Activated CD4-positive, alpha-beta T cell treated with anti-CD3 and anti-CD28 coated beads, Interleukin-2, amount 10 ng/mL, durations not matched to agents 24 days and 14 days (primary cell): ENCODE results near the gene TGFB1I1. TPM values are rescaled to one million over a fixed set of nuclear protein-coding genes. Genes with fewer than 3 reads are reported as not detected.

Experiments
- DNase-seq: peaks from one replicate; pipeline ENCODE4 v3.0.0; 2022
- H3K27ac Mint-ChIP-seq: one replicate; pipeline ENCODE4 v1.8.0; 2022; ENCODE audit warnings: mild to moderate bottlenecking, mixed read lengths
- H3K27me3 Mint-ChIP-seq: one replicate; pipeline ENCODE4 v1.8.0; 2022; ENCODE audit warnings: mixed read lengths
- H3K36me3 Mint-ChIP-seq: one replicate; pipeline ENCODE4 v1.8.0; 2022; ENCODE audit warnings: low read depth, mild to moderate bottlenecking, mixed read lengths
- H3K4me1 Mint-ChIP-seq: one replicate; pipeline ENCODE4 v1.8.0; 2021; ENCODE audit warnings: mixed read lengths
- H3K4me3 Mint-ChIP-seq: one replicate; pipeline ENCODE4 v1.8.0; 2022; ENCODE audit warnings: mild to moderate bottlenecking, moderate library complexity, mixed read lengths
- H3K9me3 Mint-ChIP-seq: one replicate; pipeline ENCODE4 v1.8.0; 2021; ENCODE audit warnings: mixed read lengths
- intact Hi-C: fragments of 100-400 bp; cut with micrococcal nuclease; formaldehyde crosslinking; loops from one replicate; pipeline ENCODE4 v1.15.1; 2023
- total RNA-seq: library from RNA; stranded (reverse); gene quantifications from 2 replicates; pipeline ENCODE4 v1.2.3, GENCODE V29; 2022

Gene TGFB1I1
- total RNA-seq, 1 donor from 2014 or later = 0.49 TPM

- H3K9me3 Mint-ChIP-seq = no peaks in the 10 kb centered on the region
- peak; percentile 99 for DNase-seq
- intact Hi-C loops = loop anchor here (1.0 to 10.0 kb wide), 10 partner anchors 16 to 426 kb away; partner anchors contain the start of genes BCKDK, FUS, RUSF1 and STX4
- H3K27me3 Mint-ChIP-seq = no peaks in the 10 kb centered on the region
- peaks cover 31% of the 10 kb centered on the region for H3K36me3 Mint-ChIP-seq
- peaks cover 30% of the 10 kb centered on the region for H3K4me1 Mint-ChIP-seq
- H3K4me3 Mint-ChIP-seq = peak within 1 kb of the TSS; percentile 95
- H3K27ac Mint-ChIP-seq = peak within 1 kb of the TSS; percentile 98
Observed at GRCh38 chr16:31458844-31459686, 12.9 kb upstream of the TGFB1I1 start, which contains the start of gene ARMC5. TSS of gene ARMC5 (plus strand) at chr16:31459501. CDS start at chr16:31459525, 24 bp downstream.

- peak overlapping the region; percentile 95 for H3K4me3 Mint-ChIP-seq
- H3K36me3 Mint-ChIP-seq = peaks cover 31% of the 10 kb centered on the region
- H3K9me3 Mint-ChIP-seq = no peaks in the 10 kb centered on the region
- DNase-seq = peak; percentile 100
- peaks cover 29% of the 10 kb centered on the region for H3K4me1 Mint-ChIP-seq
- H3K27ac Mint-ChIP-seq = peak overlapping the region; percentile 98
- intact Hi-C loops = loop anchor here (1.0 to 10.0 kb wide), 9 partner anchors 17 to 427 kb away; partner anchors contain the start of genes BCKDK, FUS, RUSF1 and STX4
- H3K27me3 Mint-ChIP-seq = no peaks in the 10 kb centered on the region
Observed at GRCh38 chr16:31459687-31460581, 12.0 kb upstream of the TGFB1I1 start.

- H3K9me3 Mint-ChIP-seq = no peaks in the 10 kb centered on the region
- no peaks in the 10 kb centered on the region for H3K27me3 Mint-ChIP-seq
- intact Hi-C loops = no loop called here
- peaks cover 31% of the 10 kb centered on the region for H3K36me3 Mint-ChIP-seq
- H3K4me3 Mint-ChIP-seq = peak overlapping the region; percentile 95
- peak overlapping the region; percentile 92 for H3K27ac Mint-ChIP-seq
- peaks cover 24% of the 10 kb centered on the region for H3K4me1 Mint-ChIP-seq
- peak; percentile 77 for DNase-seq
Observed at GRCh38 chr16:31460582-31461002, 11.4 kb upstream of the TGFB1I1 start.

- peak overlapping the region; percentile 13 for H3K27ac Mint-ChIP-seq
- peaks cover 26% of the 10 kb centered on the region for H3K36me3 Mint-ChIP-seq
- H3K9me3 Mint-ChIP-seq = no peaks in the 10 kb centered on the region
- intact Hi-C loops = no loop called here
- H3K4me1 Mint-ChIP-seq = peaks cover 18% of the 10 kb centered on the region
- no peak for DNase-seq
- H3K27me3 Mint-ChIP-seq = no peaks in the 10 kb centered on the region
- H3K4me3 Mint-ChIP-seq = peak overlapping the region; percentile 50
Observed at GRCh38 chr16:31461201-31461920, 10.6 kb upstream of the TGFB1I1 start.

GRCh38 chr16:31461921-31462804 is 9.8 kb upstream of the TGFB1I1 start:
- Mint-ChIP-seq H3K4me1 (peaks cover 21% of the 10 kb centered on the region), H3K27me3 (no peaks in the 10 kb centered on the region), H3K4me3 (no peak overlapping the region), H3K9me3 (no peaks in the 10 kb centered on the region), H3K36me3 (peaks cover 26% of the 10 kb centered on the region), H3K27ac (no peak overlapping the region)
- intact Hi-C loops = no loop called here
- DNase-seq = no peak

- no peaks in the 10 kb centered on the region for H3K27me3 Mint-ChIP-seq
- peaks cover 21% of the 10 kb centered on the region for H3K36me3 Mint-ChIP-seq
- peaks cover 24% of the 10 kb centered on the region for H3K4me1 Mint-ChIP-seq
- no peak overlapping the region for H3K27ac Mint-ChIP-seq
- intact Hi-C loops = no loop called here
- H3K9me3 Mint-ChIP-seq = no peaks in the 10 kb centered on the region
- H3K4me3 Mint-ChIP-seq = no peak overlapping the region
- no peak for DNase-seq
Observed at GRCh38 chr16:31464348-31464769, 7.6 kb upstream of the TGFB1I1 start.

GRCh38 chr16:31464781-31465260 is 7.1 kb upstream of the TGFB1I1 start:
- intact Hi-C loops = no loop called here
- no peak for DNase-seq
- H3K4me1 Mint-ChIP-seq = peaks cover 24% of the 10 kb centered on the region
- no peak overlapping the region for H3K4me3 Mint-ChIP-seq
- peaks cover 21% of the 10 kb centered on the region for H3K36me3 Mint-ChIP-seq
- H3K27ac Mint-ChIP-seq = no peak overlapping the region
- H3K27me3 Mint-ChIP-seq = no peaks in the 10 kb centered on the region
- no peaks in the 10 kb centered on the region for H3K9me3 Mint-ChIP-seq

GRCh38 chr16:31465788-31466370 is 6.1 kb upstream of the TGFB1I1 start:
- no peak overlapping the region for H3K4me3 Mint-ChIP-seq
- peaks cover 17% of the 10 kb centered on the region for H3K4me1 Mint-ChIP-seq
- DNase-seq = no peak
- intact Hi-C loops = no loop called here
- H3K27ac Mint-ChIP-seq = no peak overlapping the region
- no peaks in the 10 kb centered on the region for H3K9me3 Mint-ChIP-seq
- peaks cover 21% of the 10 kb centered on the region for H3K36me3 Mint-ChIP-seq
- H3K27me3 Mint-ChIP-seq = peaks cover 5% of the 10 kb centered on the region

- peaks cover 10% of the 10 kb centered on the region for H3K27me3 Mint-ChIP-seq
- H3K4me3 Mint-ChIP-seq = no peak overlapping the region
- peaks cover 15% of the 10 kb centered on the region for H3K4me1 Mint-ChIP-seq
- no peak for DNase-seq
- H3K36me3 Mint-ChIP-seq = peaks cover 21% of the 10 kb centered on the region
- H3K27ac Mint-ChIP-seq = no peak overlapping the region
- intact Hi-C loops = no loop called here
- H3K9me3 Mint-ChIP-seq = no peaks in the 10 kb centered on the region
Observed at GRCh38 chr16:31466381-31466841, 5.5 kb upstream of the TGFB1I1 start.

GRCh38 chr16:31467151-31467773 is 4.7 kb upstream of the TGFB1I1 start:
- no peak overlapping the region for H3K27ac Mint-ChIP-seq
- intact Hi-C loops = no loop called here
- H3K4me1 Mint-ChIP-seq = peaks cover 15% of the 10 kb centered on the region

GRCh38 chr16:31467858-31468257 is 4.1 kb upstream of the TGFB1I1 start:
- H3K4me3 Mint-ChIP-seq = no peak overlapping the region
- peaks cover 20% of the 10 kb centered on the region for H3K27me3 Mint-ChIP-seq
- H3K36me3 Mint-ChIP-seq = peaks cover 17% of the 10 kb centered on the region
- no peak for DNase-seq
- no peaks in the 10 kb centered on the region for H3K9me3 Mint-ChIP-seq
- intact Hi-C loops = no loop called here
- peaks cover 18% of the 10 kb centered on the region for H3K4me1 Mint-ChIP-seq
- no peak overlapping the region for H3K27ac Mint-ChIP-seq

More at GRCh38 chr16:31467151-31467773, 4.7 kb upstream of the TGFB1I1 start:
- DNase-seq = no peak
- H3K9me3 Mint-ChIP-seq = no peaks in the 10 kb centered on the region
- peaks cover 15% of the 10 kb centered on the region for H3K27me3 Mint-ChIP-seq
- H3K4me3 Mint-ChIP-seq = no peak overlapping the region
- H3K36me3 Mint-ChIP-seq = peaks cover 21% of the 10 kb centered on the region

GRCh38 chr16:31470615-31471014 is 1.3 kb upstream of the TGFB1I1 start:
- H3K36me3 Mint-ChIP-seq = peaks cover 7% of the 10 kb centered on the region
- intact Hi-C loops = no loop called here
- no peak overlapping the region for H3K4me3 Mint-ChIP-seq
- H3K27ac Mint-ChIP-seq = no peak overlapping the region
- H3K27me3 Mint-ChIP-seq = peaks cover 37% of the 10 kb centered on the region
- H3K9me3 Mint-ChIP-seq = no peaks in the 10 kb centered on the region
- peaks cover 20% of the 10 kb centered on the region for H3K4me1 Mint-ChIP-seq
- DNase-seq = no peak
